Measurements from ENCODE around the gene CST7.

CST7 gene

DNA sequence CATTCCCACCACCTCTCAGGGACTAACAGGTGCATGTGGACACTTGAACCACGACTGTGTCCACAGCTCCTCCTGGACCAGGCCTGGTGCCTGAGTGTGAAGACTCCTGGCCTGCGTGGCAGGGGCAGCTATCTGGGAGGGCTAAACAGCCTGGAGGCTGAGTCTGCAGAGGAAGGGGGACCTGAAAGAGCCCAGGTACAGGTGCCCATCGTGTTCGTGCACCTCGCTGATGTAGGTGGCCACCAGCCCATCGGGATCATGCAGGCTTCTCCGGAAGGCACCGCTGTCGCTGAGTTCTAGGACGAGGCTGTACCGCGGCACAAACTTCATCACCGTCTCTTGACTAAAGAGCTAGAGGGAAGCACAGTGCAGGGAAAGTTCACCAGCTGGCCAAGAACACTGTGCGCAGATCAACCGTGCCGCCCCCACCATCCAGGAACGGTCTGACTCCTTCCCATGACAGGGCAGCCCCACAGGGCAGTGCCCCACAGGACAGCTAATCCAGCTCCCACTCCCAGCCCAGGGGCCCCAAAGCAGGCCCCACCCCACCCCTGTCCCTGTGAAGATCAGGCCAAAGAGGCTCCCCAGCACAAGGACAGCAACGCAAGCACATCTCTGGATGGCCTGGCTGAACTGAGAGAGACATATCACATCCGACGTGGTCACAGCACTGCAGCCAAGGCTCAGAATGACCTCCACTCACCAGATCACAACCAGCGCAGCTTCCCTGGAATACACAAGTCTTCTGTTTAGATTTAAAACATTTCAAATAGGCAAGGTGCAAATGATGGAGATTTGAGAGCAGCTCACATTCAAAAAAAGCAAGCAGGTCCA is 14.8 kb downstream of the CST7 start:
- DNase-seq (ENCODE audit: low read depth in 4 of 4, low spot score in 1 of 4) = no peak

GRCh38 chr20:24964506-24964840 is 15.4 kb downstream of the CST7 start:
- no peak for DNase-seq (ENCODE audit: low read depth in 4 of 4, low spot score in 1 of 4)

GRCh38 chr20:24965065-24965919 is 16.2 kb downstream of the CST7 start:
- no peak for DNase-seq (ENCODE audit: low read depth in 4 of 4, low spot score in 1 of 4)

DNA sequence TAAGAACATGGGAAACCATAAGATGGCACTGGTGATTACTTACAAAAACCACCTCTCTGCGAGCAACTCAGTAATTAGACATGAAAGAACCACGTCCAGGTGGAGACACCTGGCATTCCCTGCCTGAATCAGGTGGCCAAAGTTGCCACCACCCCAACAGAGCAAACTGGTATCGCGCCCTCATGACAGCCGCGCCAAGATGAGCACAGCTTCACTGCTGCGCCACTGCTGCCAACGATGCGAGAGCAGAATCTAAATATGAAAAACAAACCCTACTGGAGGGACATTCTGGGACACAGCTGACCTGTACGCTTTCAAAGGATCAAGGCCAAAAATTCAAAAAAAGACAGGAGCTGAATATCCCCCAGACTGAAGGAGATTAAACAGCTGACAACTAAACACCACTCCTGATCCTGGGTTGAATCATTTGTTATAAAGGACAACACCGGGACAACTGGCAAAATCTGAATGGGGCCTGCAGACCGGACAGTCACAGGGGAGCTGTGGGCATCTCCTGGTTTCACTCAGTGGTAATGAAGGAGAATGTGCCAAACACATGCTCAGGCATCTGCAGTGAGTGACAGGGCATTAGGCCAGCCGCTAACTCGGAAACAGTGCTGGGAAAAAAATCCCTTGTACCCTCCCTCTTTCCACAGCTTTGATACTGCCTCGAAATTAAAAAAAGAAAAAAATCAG is 17.4 kb downstream of the CST7 start:
- no peak for DNase-seq (ENCODE audit: low read depth in 4 of 4, low spot score in 1 of 4)

- DNase-seq (ENCODE audit: low read depth in 4 of 4, low spot score in 1 of 4) = no peak
Measured at GRCh38 chr20:24968278-24968800, 19.3 kb downstream of the CST7 start.

DNA sequence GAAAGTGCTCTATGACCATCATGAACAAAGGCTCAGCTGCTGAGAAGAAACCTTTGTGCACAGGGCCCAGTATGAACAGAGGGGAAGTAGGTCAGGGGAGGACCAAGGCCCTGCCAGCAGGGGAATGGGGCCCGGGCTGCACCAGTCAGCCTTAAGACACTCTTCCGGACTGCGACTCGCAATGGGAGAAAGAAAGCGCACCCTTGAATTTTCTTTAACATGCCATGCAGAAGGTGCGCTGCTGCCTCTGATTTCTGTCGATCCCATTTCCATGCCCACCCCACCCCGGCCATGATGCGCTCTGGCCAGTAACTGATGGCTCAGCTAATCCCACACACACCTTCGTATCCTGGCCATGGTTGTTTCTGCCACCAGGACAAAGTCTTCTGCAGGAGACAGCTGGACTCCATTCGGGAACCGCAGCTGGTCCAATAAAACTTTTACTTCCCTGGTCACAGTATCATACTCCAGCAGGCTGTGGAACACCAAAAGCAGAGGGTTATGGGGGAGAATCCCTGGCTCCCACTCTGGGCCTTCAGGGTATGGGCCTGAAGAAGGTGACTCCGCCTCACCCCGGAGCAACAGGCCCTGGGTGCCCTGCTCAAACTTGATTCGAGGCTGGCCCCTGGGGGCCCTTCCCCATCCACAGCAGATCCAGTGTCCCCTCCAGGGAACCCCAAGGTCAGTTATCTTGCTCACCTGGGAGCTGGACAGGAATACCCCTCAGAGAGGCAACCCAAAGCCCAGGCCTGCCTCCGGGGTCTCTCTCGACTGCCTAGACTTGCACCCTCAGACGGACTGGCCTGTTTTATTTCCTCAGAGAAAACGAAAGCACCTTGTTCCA is 20.3 kb downstream of the CST7 start:
- no peak for DNase-seq (ENCODE audit: low read depth in 4 of 4, low spot score in 1 of 4)

DNA sequence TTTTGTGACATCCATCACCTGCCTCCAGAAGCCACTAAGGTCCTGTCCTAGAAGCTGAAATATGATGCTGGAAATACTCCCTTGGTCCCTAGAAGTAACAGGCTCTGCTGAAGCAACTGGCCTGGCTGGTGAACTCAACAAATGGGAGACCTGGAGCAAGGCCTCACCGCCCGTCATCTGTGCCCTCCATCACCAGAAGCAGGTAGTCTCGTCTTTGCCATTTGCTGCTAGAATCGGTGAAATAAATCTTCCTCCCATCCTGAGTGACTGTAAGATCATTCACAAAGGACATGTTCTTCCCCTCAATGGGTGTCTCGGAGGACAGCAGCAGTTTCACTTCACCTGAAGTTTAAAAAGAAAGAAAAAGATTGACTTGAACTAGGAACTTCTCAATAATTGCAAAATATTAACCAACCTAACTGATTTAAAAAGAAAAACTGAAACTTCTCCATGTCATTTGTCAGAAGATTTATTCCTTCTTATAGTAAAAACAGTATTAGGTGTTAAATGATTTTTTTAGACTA is 21.0 kb downstream of the CST7 start:
- no peak for DNase-seq (ENCODE audit: low read depth in 4 of 4, low spot score in 1 of 4)

GRCh38 chr20:24970754-24971153 is 21.7 kb downstream of the CST7 start:
- DNase-seq (ENCODE audit: low read depth in 4 of 4, low spot score in 1 of 4) = no peak

DNA sequence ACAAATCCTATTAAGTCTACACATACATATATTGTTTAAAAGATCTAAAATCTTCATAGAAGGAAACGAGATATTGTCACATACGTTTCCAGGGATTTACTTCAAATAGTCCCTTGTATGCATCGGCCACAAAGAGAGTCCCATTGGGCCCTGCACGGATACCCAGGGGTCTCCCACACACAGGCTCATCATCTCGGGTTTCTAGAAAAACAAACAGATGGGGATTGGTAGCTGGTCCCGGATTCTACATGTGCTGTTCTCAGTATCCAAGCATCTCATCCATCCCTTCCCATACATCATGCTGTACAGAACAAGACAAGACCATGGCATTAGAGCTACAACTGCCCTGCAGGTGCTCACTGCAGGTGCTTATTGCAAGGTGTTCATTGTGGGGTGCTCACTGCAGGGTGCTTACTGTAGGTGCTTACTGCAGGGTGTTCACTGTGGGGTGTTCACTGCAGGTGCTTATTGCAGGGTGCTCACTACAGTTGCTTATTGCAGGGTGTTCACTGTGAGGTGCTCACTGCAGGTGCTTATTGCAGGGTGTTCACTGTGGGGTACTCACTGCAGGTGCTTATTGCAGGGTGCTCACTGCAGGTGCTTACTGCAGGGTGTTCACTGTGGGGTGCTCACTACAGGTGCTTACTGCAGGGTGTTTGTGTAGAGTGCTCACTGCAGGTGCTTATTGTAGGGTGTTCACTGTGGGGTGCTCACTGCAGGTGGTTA is 22.5 kb downstream of the CST7 start:
- DNase-seq (ENCODE audit: low read depth in 4 of 4, low spot score in 1 of 4) = no peak

DNA sequence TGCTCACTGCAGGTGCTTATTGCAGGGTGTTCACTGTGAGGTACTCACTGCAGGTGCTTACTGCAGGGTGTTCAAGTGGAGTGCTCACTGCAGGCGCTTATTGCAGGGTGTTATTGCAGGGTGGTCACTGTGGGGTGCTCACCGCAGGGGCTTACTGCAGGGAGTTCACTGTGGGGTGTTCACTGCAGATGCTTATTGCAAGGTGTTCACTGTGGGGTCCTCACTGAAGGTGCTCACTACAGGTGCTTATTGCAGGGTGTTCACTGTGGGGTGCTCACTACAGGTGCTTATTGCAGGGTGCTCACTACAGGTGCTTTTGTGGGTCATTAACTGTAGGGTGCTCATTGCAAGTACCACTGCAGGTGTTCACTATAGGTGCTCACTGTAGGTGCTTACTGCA is 23.3 kb downstream of the CST7 start:
- DNase-seq (ENCODE audit: low read depth in 4 of 4, low spot score in 1 of 4) = no peak

DNA sequence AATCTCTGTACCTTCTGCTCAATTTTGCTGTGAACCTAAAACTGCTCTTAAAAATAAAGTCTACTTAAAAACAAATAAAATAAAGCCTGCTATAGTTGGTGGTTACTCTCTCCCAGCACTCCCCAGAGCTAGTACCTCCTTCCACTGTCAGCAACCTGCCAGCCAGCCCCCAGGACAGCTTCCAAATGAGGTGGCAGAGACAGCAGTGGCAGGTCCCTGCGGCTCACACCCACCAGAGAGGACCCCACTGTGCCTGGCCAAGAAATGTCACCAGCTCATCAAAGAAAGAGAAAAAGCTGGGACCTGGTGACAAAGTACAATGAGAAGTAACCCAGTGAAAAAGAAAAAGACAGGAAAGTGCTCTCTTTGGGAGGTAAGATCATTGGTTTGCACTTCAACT is 28.3 kb downstream of the CST7 start:
- DNase-seq (ENCODE audit: low read depth in 4 of 4, low spot score in 1 of 4) = no peak

DNA sequence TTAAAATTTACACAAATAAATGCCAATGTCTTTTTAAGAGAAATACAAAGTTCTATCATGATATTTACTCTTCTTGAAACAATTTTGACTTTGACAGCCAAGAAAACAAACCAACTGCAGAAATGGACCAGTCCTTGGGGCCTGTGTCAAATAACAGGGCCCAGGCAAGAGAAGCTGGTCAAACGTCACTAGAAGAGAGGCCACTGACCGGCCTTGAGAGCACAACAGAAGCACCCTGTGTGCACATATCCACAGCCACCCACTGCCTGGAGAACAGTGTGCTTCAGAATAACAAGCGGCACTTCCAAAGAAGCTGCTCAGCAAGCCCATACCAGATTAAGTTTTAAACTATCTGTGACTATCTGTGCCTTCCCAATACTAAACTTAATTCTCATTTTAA is 28.7 kb downstream of the CST7 start:
- no peak for DNase-seq (ENCODE audit: low read depth in 4 of 4, low spot score in 1 of 4)

DNA sequence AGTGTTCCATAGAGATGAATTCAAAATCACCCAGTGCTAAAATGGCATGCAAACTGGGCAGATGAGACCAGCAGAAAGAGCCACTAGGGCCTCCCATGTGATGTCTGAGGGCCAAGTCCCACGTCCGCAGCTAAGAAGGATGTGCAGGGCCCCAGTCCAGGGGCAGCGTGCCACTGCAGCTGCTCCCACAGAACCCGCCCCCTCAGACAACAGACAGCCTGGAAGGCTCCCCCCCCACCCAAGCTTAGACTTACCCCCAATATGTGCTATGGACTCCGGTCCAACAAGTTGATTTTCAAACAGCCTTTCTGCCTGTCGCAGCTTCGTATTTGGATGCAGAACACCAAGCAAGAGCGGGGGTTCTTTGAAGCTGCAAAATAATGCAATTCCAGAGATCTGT is 29.4 kb downstream of the CST7 start:
- DNase-seq (ENCODE audit: low read depth in 4 of 4, low spot score in 1 of 4) = no peak

GRCh38 chr20:24979036-24979960 is 30.2 kb downstream of the CST7 start:
- no peak for DNase-seq (ENCODE audit: low read depth in 4 of 4, low spot score in 1 of 4)

GRCh38 chr20:24980291-24981053 is 31.4 kb downstream of the CST7 start:
- no peak for DNase-seq (ENCODE audit: low read depth in 4 of 4, low spot score in 1 of 4)

DNA sequence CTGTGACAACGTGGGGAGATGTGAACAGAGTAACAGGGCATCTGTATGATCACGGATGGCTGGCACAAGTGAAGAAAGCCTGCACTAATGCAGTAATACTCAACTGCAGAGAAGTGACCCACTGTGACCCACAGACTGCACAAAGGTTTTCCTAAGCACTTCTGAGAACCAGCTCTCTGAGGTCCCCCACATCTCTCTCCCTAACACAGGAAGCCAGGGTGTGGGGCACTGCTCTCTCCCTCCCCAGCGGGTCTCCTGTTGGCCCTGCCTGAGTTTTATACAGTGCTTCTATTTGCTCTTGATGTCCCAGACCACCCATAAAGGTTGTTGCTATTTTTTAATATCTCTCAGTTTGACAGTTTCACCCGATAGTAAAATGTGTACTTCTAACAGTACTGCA is 32.2 kb downstream of the CST7 start:
- DNase-seq (ENCODE audit: low read depth in 4 of 4, low spot score in 1 of 4) = no peak

- no peak for DNase-seq (ENCODE audit: low read depth in 4 of 4, low spot score in 1 of 4)
Measured at GRCh38 chr20:24981790-24982189, 32.7 kb downstream of the CST7 start.

DNA sequence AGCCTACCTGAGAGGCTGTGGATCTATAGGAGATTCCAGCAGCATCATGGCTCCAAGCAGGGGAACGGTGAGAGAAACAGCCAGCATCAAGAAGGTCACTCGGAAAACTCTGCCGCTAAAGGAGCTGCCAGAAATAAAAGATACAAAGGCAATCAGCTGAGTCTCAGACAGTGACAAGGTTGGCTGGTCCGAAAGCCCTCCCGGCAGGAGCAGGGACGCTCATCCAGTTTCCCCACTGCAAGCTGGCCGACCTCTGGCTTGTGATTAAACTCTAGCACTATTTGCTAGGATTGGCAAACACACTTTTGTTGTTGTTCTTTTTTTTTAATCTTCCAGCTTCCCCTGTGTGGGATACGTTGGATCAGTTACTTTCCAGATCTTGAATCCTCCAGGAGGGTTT is 34.8 kb downstream of the CST7 start:
- DNase-seq (ENCODE audit: low read depth in 4 of 4, low spot score in 1 of 4) = no peak

Data from stimulated activated CD4-positive, alpha-beta T cell treated with anti-CD3 and anti-CD28 coated beads, Interleukin-1b, Interleukin-23, amount 100 ng/mL, for 24 hours (primary cell).